ENCODE data around the gene TCF7L1.

- TF ChIP-seq ZNF324 (CRISPR knock-in tag; IDR thresholded peaks at IDR 0.05) (no peak), ZFP1 (CRISPR knock-in tag; IDR thresholded peaks at IDR 0.05) (no peak), MEF2A (IDR thresholded peaks at IDR 0.05; ENCODE audit: control insufficient read depth, low read depth, low read length) (no peak), ZNF41 (CRISPR knock-in tag; conservative IDR thresholded peaks at IDR 0.05) (no peak), MXI1 (IDR thresholded peaks at IDR 0.05; ENCODE audit: low read depth, low read length) (no peak), ATF6 (CRISPR knock-in tag; IDR thresholded peaks at IDR 0.05) (no peak), CTCF (IDR thresholded peaks at IDR 0.05 in 2 of 3, conservative IDR thresholded peaks at IDR 0.05 in 1 of 3; ENCODE audit: insufficient read depth in 2 of 3, low read depth in 1 of 3, low read length in 3 of 3) (no peak), CREM (IDR thresholded peaks at IDR 0.05; ENCODE audit: low read depth) (no peak), EZH2 (IDR thresholded peaks at IDR 0.05; ENCODE audit: borderline replicate concordance, low read depth, low read length) (no peak), NR3C1 (CRISPR knock-in tag; IDR thresholded peaks at IDR 0.05) (no peak), ELK3 (CRISPR knock-in tag; IDR thresholded peaks at IDR 0.05) (no peak), TAF7 (tag; IDR thresholded peaks at IDR 0.05) (no peak), ETS1 (conservative IDR thresholded peaks at IDR 0.05; ENCODE audit: control insufficient read depth, low read depth, low read length) (no peak), MTA3 (IDR thresholded peaks at IDR 0.05; ENCODE audit: borderline replicate concordance) (no peak)
Observed at GRCh38 chr2:85330839-85331636, 197.8 kb downstream of the TCF7L1 start.

Data from K562 (cell line).